GM06990 (cell line): ENCODE data around the gene CNTNAP2.

Source experiments
- DNase-seq: peaks from one replicate; pipeline ENCODE4 v3.0.0-alpha.2; 2011; ENCODE audit not compliant: insufficient read length; ENCODE audit errors: extremely low read depth
- H3K27me3 ChIP-seq: replicated peaks from 2 replicates; pipeline ENCODE4 v1.6.0; 2011; ENCODE audit warnings: low read length; ENCODE audit not compliant: control insufficient read depth, insufficient read depth
- H3K36me3 ChIP-seq: 2 replicates; pipeline ENCODE4 v1.5.1; 2011; ENCODE audit warnings: low read length; ENCODE audit not compliant: control insufficient read depth, insufficient read depth
- H3K4me3 ChIP-seq: replicated peaks from 2 replicates; pipeline ENCODE4 v1.5.1; 2011; ENCODE audit warnings: low read depth, mild to moderate bottlenecking, control low read depth, low read length
- TF ChIP-seq, protein P1 (sequence below): IDR thresholded peaks from 2 replicates; pipeline ENCODE4 v1.5.1; 2011; ENCODE audit warnings: low read length, control low read depth, mild to moderate bottlenecking, inconsistent platforms; ENCODE audit not compliant: insufficient read depth, poor library complexity, severe bottlenecking

CNTNAP2 gene

DNA sequence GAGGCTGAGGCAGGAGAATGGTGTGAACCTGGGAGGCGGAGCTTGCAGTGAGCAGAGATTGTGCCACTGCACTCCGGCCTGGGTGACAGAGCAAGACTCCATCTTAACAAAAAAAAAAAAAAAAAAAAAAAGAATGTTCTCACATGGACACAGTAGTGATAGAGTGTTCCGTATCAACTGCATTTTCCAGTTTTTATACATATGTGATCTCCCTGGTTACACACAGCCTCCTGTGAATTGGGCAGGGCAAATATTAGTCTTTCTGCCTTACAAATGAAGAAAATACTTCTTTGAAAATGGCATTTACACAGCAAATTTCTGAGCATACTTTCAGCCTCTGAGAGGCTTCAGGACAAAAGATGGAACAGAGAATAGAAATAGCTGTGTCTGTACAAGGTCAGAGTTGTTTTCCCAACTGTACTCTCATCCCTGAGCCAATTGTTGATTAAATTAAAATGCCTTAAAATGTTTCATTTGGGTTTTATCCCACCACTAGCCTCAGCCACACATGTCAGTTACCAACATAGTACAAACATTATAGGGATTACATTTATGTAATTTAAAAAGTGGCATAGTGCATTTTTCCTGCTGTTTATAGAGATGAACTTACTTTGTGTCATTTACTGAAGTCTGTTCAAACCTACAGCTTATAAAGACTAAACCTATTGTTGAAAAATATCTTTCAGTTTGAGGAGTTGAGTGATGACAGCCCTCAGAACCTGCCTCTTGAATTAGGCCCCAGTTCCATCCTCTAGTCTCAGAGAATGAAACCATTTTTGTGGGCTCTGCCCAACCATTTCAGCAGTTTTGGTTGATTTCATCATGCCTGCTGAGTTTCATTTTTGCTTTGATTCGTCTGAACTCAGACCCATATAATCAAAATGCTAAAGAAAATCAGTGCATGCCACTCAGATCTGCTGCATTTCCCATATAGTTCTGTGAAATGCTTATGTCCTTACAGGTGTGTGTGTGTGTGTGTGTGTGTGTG, 1864.5 kb downstream of the CNTNAP2 start:
- TF ChIP-seq, protein P1, sequence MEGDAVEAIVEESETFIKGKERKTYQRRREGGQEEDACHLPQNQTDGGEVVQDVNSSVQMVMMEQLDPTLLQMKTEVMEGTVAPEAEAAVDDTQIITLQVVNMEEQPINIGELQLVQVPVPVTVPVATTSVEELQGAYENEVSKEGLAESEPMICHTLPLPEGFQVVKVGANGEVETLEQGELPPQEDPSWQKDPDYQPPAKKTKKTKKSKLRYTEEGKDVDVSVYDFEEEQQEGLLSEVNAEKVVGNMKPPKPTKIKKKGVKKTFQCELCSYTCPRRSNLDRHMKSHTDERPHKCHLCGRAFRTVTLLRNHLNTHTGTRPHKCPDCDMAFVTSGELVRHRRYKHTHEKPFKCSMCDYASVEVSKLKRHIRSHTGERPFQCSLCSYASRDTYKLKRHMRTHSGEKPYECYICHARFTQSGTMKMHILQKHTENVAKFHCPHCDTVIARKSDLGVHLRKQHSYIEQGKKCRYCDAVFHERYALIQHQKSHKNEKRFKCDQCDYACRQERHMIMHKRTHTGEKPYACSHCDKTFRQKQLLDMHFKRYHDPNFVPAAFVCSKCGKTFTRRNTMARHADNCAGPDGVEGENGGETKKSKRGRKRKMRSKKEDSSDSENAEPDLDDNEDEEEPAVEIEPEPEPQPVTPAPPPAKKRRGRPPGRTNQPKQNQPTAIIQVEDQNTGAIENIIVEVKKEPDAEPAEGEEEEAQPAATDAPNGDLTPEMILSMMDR, result no peak

GRCh38 chr7:147982307-147982706, 1865.7 kb downstream of the CNTNAP2 start:
- Histone ChIP-seq H3K36me3 (no peaks in the 10 kb centered on the region), H3K4me3 (no peak overlapping the region), H3K27me3 (no peaks in the 10 kb centered on the region)
- TF ChIP-seq, protein P1, result no peak
- DNase-seq, result no peak

More for the DNA sequence above, 1864.5 kb downstream of the CNTNAP2 start:
- H3K27me3 ChIP-seq, result no peaks in the 10 kb centered on the region
- no peaks in the 10 kb centered on the region for H3K36me3 ChIP-seq
- H3K4me3 ChIP-seq, result no peak overlapping the region
- peak; percentile 34 for DNase-seq

- Histone ChIP-seq H3K36me3 (no peaks in the 10 kb centered on the region), H3K4me3 (no peak overlapping the region), H3K27me3 (no peaks in the 10 kb centered on the region)
- TF ChIP-seq, protein P1, result no peak
- no peak for DNase-seq
Measured at GRCh38 chr7:147984265-147984664, 1867.7 kb downstream of the CNTNAP2 start.

DNA sequence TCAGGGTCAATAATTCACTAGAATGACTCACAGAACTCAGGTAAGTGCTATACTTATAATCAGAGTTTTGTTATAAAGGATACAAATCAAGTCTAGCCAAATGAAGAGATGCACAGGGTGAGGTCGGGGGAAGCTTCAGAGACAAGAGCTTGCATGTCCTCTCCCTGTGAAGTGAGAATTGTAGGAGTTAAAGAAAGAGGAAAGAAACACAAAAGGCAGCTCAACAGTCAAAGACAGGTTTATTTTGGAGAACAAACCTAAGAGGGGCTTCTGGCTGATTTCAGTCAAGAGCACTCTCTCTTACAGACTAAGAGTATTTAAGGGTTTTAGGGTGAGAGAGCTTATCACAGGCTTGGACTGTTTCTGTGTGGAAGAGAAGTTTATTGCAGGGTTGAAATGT, 1873.5 kb downstream of the CNTNAP2 start:
- Histone ChIP-seq H3K36me3 (no peaks in the 10 kb centered on the region), H3K27me3 (no peaks in the 10 kb centered on the region), H3K4me3 (no peak overlapping the region)
- no peak for DNase-seq
- TF ChIP-seq, protein P1, result no peak

DNA sequence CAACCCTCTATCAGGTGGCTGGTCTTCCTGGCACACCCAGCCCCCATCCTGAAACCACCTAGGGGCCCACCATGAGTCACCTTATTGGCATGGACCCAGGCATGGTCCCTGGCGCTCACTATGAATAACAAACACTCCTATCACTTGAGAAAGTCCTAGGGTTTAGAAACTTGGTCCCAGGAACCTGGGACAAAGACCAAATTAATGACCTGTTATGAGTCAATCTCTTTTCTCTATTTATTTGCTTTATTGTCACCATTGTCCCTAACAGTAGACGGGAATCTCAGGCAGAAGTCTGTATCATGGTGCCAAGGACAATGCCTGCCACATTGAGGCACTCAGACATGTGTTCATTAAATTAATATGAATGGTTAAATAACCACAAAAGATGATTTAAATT, 1874.3 kb downstream of the CNTNAP2 start:
- Histone ChIP-seq H3K36me3 (no peaks in the 10 kb centered on the region), H3K27me3 (no peaks in the 10 kb centered on the region), H3K4me3 (no peak overlapping the region)
- TF ChIP-seq, protein P1, result no peak
- DNase-seq, result no peak
